T-cell (primary cell): Measurements from ENCODE around the gene PRSS12. TPM values are rescaled to one million over a fixed set of nuclear protein-coding genes. Genes with fewer than 3 reads are reported as not detected.
A peak's percentile ranks its signal among the peaks of the same experiment; 100 is the strongest.
"Not testable (repeated sequence)": the region's sequence is repeated elsewhere in the genome, so short reads cannot be mapped to it uniquely, and the experiment has no call there.

ENCODE experiments used
- ATAC-seq, 4 experiments: fragments of 200-7000 bp in 3 of 4; fragments of 150-1000 bp in 1 of 4; cut with Tn5 transposase; replicated peaks in 1 of 4; 1 replicate in 3 of 4; 2 replicates in 1 of 4; pipeline ENCODE4 v1.10.0; 2021; ENCODE audit warnings: moderate library complexity in 3 of 4, mild to moderate bottlenecking in 2 of 4, moderate number of reproducible peaks in 1 of 4
- CTCF ChIA-PET, 2 donors: fragments of 300-600 bp; sonication (Branson Sonifier 250); formaldehyde crosslinking; loops; one replicate each; lab custom pipeline; 2022; ENCODE audit warnings: antibody characterized with exemption in 2 of 2; lab: Charles Lee
- POLR2A ChIA-PET, 2 donors: fragments of 300-600 bp; sonication (Branson Sonifier 250); formaldehyde crosslinking; loops; one replicate each; lab custom pipeline; 2022; ENCODE audit warnings: antibody characterized with exemption in 2 of 2; lab: Charles Lee
- DNase-seq, 35 experiments: peaks; one replicate each; pipeline versions ENCODE4 v3.0.0 to v3.0.0-alpha.2; 2013 to 2023
- H3K27ac ChIP-seq: one replicate; pipeline ENCODE4 v1.5.1; 2013; ENCODE audit warnings: low read length
- H3K27me3 ChIP-seq, 2 experiments: replicated peaks in 1 of 2; 1 replicate in 1 of 2; 2 replicates in 1 of 2; pipeline versions ENCODE4 v1.6.1 to v1.7.0; 2013; ENCODE audit warnings: low read length in 1 of 2, mixed read lengths in 1 of 2; ENCODE audit not compliant: control insufficient read depth in 2 of 2, insufficient read depth in 2 of 2; ENCODE audit errors: extremely low read depth in 1 of 2
- H3K36me3 ChIP-seq, 2 donors: 1 replicate in 1 of 2; 2 replicates in 1 of 2; pipeline versions ENCODE4 v1.6.1 to v1.7.0; 2013; ENCODE audit warnings: low read length in 1 of 2; ENCODE audit not compliant: control insufficient read depth in 2 of 2, insufficient read depth in 1 of 2; ENCODE audit errors: extremely low read depth in 1 of 2
- H3K4me1 ChIP-seq, 2 experiments: 1 replicate in 1 of 2; 2 replicates in 1 of 2; pipeline versions ENCODE4 v1.6.1 to v1.7.0; 2013; ENCODE audit warnings: low read length in 2 of 2, mixed read lengths in 1 of 2; ENCODE audit not compliant: insufficient read depth in 2 of 2, control insufficient read depth in 1 of 2; ENCODE audit errors: extremely low read depth in 1 of 2
- H3K4me3 ChIP-seq, 2 donors: 1 replicate in 1 of 2; 2 replicates in 1 of 2; pipeline versions ENCODE4 v1.5.1 to v1.7.0; 2013; ENCODE audit warnings: mild to moderate bottlenecking in 2 of 2, low read length in 1 of 2, moderate library complexity in 1 of 2; ENCODE audit not compliant: control insufficient read depth in 1 of 2; ENCODE audit errors: extremely low read depth in 1 of 2
- H3K9me3 ChIP-seq: 2 replicates; pipeline ENCODE4 v1.7.0; 2013
- H3K27ac Mint-ChIP-seq, 2 donors: one replicate each; pipeline ENCODE4 v1.8.0; 2020 to 2021; ENCODE audit warnings: mild to moderate bottlenecking in 2 of 2, mixed read lengths in 2 of 2
- H3K27me3 Mint-ChIP-seq, 2 donors: one replicate each; pipeline ENCODE4 v1.8.0; 2021 to 2022; ENCODE audit warnings: mixed read lengths in 2 of 2
- H3K36me3 Mint-ChIP-seq: one replicate; pipeline ENCODE4 v1.8.0; 2021; ENCODE audit warnings: mixed read lengths
- H3K4me1 Mint-ChIP-seq, 3 donors: one replicate each; pipeline ENCODE4 v1.8.0; 2020 to 2022; ENCODE audit warnings: mixed read lengths in 3 of 3, mild to moderate bottlenecking in 1 of 3
- H3K4me3 Mint-ChIP-seq, 3 donors: one replicate each; pipeline ENCODE4 v1.8.0; 2020 to 2022; ENCODE audit warnings: mild to moderate bottlenecking in 3 of 3, mixed read lengths in 3 of 3, moderate library complexity in 3 of 3
- H3K9me3 Mint-ChIP-seq, 3 donors: one replicate each; pipeline ENCODE4 v1.8.0; 2020 to 2022; ENCODE audit warnings: mixed read lengths in 3 of 3
- WGBS: methylation state at CpG from one replicate; pipeline ENCODE4 v1.1.5; 2013; ENCODE audit warnings: missing lambda C conversion rate; ENCODE audit not compliant: insufficient coverage; 5-methylcytosine and 5-hydroxymethylcytosine counted together
- total RNA-seq, 35 experiments: library from RNA in 6 of 35; stranded (reverse) in 6 of 35; fragments of 120-200 nt in 1 of 35; gene quantifications; one replicate each; pipeline versions ENCODE4 v1.2.1 to v1.2.4 and lab custom pipeline; 2013 to 2026

The PRSS12 gene, protein sequence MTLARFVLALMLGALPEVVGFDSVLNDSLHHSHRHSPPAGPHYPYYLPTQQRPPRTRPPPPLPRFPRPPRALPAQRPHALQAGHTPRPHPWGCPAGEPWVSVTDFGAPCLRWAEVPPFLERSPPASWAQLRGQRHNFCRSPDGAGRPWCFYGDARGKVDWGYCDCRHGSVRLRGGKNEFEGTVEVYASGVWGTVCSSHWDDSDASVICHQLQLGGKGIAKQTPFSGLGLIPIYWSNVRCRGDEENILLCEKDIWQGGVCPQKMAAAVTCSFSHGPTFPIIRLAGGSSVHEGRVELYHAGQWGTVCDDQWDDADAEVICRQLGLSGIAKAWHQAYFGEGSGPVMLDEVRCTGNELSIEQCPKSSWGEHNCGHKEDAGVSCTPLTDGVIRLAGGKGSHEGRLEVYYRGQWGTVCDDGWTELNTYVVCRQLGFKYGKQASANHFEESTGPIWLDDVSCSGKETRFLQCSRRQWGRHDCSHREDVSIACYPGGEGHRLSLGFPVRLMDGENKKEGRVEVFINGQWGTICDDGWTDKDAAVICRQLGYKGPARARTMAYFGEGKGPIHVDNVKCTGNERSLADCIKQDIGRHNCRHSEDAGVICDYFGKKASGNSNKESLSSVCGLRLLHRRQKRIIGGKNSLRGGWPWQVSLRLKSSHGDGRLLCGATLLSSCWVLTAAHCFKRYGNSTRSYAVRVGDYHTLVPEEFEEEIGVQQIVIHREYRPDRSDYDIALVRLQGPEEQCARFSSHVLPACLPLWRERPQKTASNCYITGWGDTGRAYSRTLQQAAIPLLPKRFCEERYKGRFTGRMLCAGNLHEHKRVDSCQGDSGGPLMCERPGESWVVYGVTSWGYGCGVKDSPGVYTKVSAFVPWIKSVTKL
- total RNA-seq (under 1 TPM in 3 of 5 donors, not detected in 2; 0.03 to 0.25 (median 0.18) TPM), total RNA-seq (lab: John Stamatoyannopoulos, UW) (0 to 0.09 (median 0) reads per million in 29 experiments)
- 0.07 TPM for total RNA-seq (2013)

DNA sequence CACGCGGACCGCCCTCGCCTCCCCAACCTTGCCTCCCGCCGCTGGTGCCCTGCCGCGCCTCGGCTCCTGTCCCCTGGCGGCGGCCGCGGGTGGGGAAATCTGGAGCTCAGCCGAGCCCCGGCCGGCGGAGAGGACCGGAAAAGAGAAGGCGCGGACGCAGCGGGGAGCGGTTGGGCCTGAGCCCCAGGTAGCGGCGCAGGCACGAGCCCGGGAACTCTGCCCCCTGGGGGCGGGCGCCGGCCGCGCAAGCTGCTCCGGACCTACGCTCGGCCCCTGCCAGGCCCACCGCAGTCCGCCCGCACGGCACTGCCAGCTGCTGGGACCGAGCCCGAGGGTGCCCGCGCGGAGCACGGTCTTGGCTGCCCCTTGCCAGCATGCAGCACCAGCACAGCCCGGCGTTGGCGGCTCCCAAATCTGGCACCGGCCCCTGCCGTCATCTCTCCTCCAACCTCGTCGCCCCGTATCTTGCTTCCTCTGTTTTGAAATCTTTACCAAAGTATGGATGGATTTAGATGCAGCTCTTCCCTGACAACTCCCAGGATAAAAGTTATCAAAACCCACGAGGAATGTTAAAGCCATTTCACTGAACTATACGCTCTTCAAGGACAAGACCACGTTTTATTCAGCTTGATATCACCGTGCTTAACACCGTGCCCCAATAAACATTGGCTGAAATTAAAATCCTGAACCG is at the start of gene PRSS12:
Gene PRSS12 (minus strand): TSS at position 161 of the 691 bp plus-strand sequence. CDS start 283 bp downstream, outside the sequence.
- peak within 1 kb of the TSS in 1 of 2 donors; percentile 1 for H3K27ac Mint-ChIP-seq
- peak within 1 kb of the TSS; percentile 69 to 79 (median 70) for H3K4me3 Mint-ChIP-seq
- H3K4me1 ChIP-seq = peaks cover 3 to 17% of the 10 kb centered on the region in 2 experiments
- H3K9me3 ChIP-seq = no peaks in the 10 kb centered on the region
- peak; percentile 78 to 89 (median 83) for ATAC-seq
- peak in 31 of 35 experiments; percentile 0 to 56 (median 25) for DNase-seq
- H3K27me3 ChIP-seq = peaks cover 9 to 51% of the 10 kb centered on the region in 2 experiments
- WGBS = 2% methylated on average over 50 of the region's 59 CpGs
- peak within 1 kb of the TSS; percentile 12 to 58 for H3K4me3 ChIP-seq
- H3K36me3 ChIP-seq = no peaks in the 10 kb centered on the region
- H3K27me3 Mint-ChIP-seq = peaks cover 72 to 77% of the 10 kb centered on the region in 2 donors
- POLR2A ChIA-PET = no interaction called here
- CTCF ChIA-PET = interaction anchor here (0.5 to 1.2 kb wide), 7 partner anchors 30 to 473 kb away, joined by 3 to 7 read pairs (median 3); no protein-coding TSS in a partner anchor
- H3K9me3 Mint-ChIP-seq = no peaks in the 10 kb centered on the region
- no peaks in the 10 kb centered on the region for H3K36me3 Mint-ChIP-seq
- H3K4me1 Mint-ChIP-seq = peaks cover 14 to 17% (median 15%) of the 10 kb centered on the region in 3 donors
- no peak within 1 kb of the TSS for H3K27ac ChIP-seq

DNA sequence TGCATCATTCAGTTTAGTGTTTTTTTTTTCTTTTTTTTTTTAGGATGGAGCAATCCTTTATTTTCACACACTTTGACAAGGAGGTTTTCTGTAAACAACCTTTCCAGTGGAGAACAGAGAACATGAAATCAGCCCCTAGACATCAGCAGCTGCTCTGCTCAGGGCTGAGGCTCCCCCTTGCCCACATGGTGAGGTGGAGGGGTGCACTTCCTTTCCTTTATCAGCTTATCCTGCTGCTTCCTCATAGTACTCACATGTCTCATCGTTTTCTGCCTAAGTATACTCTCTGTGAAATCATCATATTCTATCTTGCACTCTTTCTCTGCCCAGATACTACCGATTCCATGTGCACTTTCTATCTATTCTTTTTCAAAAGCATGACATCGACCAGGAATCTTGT is 47.6 kb upstream of the PRSS12 start:
- ChIA-PET CTCF (no interaction called here), POLR2A (no interaction called here)
- no peaks in the 10 kb centered on the region for H3K4me1 Mint-ChIP-seq
- H3K4me3 Mint-ChIP-seq = no peak overlapping the region
- Histone ChIP-seq H3K27ac (no peak overlapping the region), H3K4me3 (no peak overlapping the region), H3K9me3 (no peaks in the 10 kb centered on the region), H3K27me3 (peaks cover 0 to 4% of the 10 kb centered on the region in 2 experiments), H3K36me3 (no peaks in the 10 kb centered on the region), H3K4me1 (no peaks in the 10 kb centered on the region)
- peaks cover 20 to 23% of the 10 kb centered on the region in 2 donors for H3K27me3 Mint-ChIP-seq
- 31% methylated on average over 3 of the region's 3 CpGs for WGBS
- H3K36me3 Mint-ChIP-seq = no peaks in the 10 kb centered on the region
- DNase-seq = no peak
- no peak for ATAC-seq
- no peaks in the 10 kb centered on the region for H3K9me3 Mint-ChIP-seq
- H3K27ac Mint-ChIP-seq = no peak overlapping the region

DNA sequence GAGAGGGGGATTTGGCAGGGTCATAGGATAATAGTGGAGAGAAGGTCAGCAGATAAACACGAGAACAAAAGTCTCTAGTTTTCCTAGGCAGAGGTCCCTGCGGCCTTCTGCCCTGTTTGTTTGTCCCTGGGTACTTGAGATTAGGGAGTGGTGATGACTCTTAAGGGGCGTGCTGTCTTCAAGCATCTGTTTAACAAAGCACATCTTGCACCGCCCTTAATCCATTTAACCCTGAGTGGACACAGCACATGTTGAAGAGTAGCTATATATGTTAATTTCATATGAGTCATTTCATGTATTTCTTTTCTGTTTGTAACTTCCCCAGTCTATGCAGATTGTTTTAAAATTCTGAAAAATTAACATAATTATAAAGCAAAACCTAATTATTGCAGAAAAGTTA is 47.1 kb upstream of the PRSS12 start:
- 50% methylated on average over 1 of the region's 4 CpGs for WGBS
- H3K27ac ChIP-seq, H3K4me1 Mint-ChIP-seq, CTCF ChIA-PET, H3K4me1 ChIP-seq, H3K36me3 ChIP-seq, H3K36me3 Mint-ChIP-seq, H3K4me3 Mint-ChIP-seq, H3K9me3 ChIP-seq, DNase-seq, H3K9me3 Mint-ChIP-seq, H3K27me3 ChIP-seq, H3K27ac Mint-ChIP-seq, POLR2A ChIA-PET, ATAC-seq, H3K4me3 ChIP-seq: not testable (repeated sequence)
- peaks cover 16 to 20% of the 10 kb centered on the region in 2 donors for H3K27me3 Mint-ChIP-seq

DNA sequence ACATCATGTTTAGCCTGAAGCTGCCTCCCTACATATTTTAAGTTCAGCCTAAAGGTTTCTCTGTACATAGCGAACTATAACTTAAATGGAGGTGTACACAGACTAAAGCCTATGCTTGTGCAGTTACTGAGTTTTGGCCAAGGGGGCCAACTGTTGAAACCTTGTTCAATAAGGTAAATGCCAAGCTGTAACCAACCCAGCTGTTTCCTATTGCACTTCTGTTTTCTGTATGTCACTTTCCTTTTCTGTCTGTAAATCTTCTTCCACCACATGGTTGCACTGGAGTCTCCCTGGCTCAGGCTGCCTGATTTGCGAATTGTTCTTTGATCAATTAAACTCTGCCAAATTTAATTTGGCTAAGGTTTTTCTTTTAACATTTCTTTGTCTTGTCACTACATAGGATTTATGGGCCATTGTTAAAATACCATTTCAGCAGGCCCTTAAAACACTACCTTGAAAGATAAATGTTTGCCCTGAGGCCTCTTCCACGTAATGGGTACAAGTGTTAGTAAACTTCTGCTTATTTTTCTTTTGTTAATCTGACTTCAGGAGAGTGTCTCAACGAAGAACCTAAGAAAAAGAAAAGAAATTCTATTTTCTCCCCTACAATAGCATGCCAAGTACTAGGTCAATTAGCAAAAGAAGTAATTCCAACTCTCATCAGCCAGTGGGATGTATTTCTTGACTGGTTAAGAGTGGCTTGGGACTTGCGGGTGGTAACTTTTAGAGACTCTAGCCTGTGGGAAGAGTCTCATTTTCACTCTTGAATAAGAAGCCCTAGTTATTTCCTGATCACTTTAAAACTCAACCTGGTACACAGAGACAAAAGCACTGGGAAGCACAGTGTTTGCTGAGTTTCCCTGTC is 45.7 kb upstream of the PRSS12 start:
- no peak for ATAC-seq
- WGBS = no CpG with 5 or more reads among the region's 5 CpGs
- peaks cover 9 to 14% of the 10 kb centered on the region in 2 donors for H3K27me3 Mint-ChIP-seq
- H3K4me1 Mint-ChIP-seq = no peaks in the 10 kb centered on the region
- Histone ChIP-seq H3K27ac (no peak overlapping the region), H3K9me3 (no peaks in the 10 kb centered on the region), H3K27me3 (no peaks in the 10 kb centered on the region), H3K4me3 (no peak overlapping the region), H3K36me3 (no peaks in the 10 kb centered on the region), H3K4me1 (no peaks in the 10 kb centered on the region)
- ChIA-PET POLR2A (no interaction called here), CTCF (no interaction called here)
- no peaks in the 10 kb centered on the region for H3K9me3 Mint-ChIP-seq
- no peaks in the 10 kb centered on the region for H3K36me3 Mint-ChIP-seq
- no peak overlapping the region for H3K27ac Mint-ChIP-seq
- H3K4me3 Mint-ChIP-seq = no peak overlapping the region
- no peak for DNase-seq

DNA sequence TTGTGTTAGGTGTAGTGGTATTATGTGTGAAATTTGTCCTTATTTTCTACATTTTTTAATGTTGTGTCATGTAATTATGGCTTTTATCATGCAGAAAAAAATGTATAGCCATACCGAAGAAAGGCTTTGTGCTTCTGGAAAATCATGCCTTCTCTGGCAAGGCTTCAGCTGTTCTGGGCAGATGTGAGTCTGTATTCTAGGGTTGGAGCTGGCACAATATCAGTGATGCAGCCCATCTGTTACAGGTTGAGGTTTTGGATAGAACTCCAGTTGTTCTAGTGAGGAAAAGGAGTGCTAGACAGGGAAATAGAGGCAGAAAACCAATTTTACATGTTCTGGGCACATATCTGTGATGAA is 44.8 kb upstream of the PRSS12 start:
- H3K4me3 Mint-ChIP-seq = no peak overlapping the region
- H3K36me3 Mint-ChIP-seq = no peaks in the 10 kb centered on the region
- Histone ChIP-seq H3K9me3 (no peaks in the 10 kb centered on the region), H3K27ac (no peak overlapping the region), H3K36me3 (no peaks in the 10 kb centered on the region), H3K27me3 (no peaks in the 10 kb centered on the region), H3K4me1 (no peaks in the 10 kb centered on the region), H3K4me3 (no peak overlapping the region)
- 80% methylated on average over 1 of the region's 1 CpG for WGBS
- H3K27ac Mint-ChIP-seq = no peak overlapping the region
- DNase-seq (no peak), ATAC-seq (no peak)
- no peaks in the 10 kb centered on the region for H3K4me1 Mint-ChIP-seq
- POLR2A ChIA-PET = no interaction called here
- H3K27me3 Mint-ChIP-seq = peaks cover 10 to 14% of the 10 kb centered on the region in 2 donors
- CTCF ChIA-PET = no interaction called here
- H3K9me3 Mint-ChIP-seq = no peaks in the 10 kb centered on the region
